ENCODE results near the gene MCF2L2.

The MCF2L2 gene

DNA sequence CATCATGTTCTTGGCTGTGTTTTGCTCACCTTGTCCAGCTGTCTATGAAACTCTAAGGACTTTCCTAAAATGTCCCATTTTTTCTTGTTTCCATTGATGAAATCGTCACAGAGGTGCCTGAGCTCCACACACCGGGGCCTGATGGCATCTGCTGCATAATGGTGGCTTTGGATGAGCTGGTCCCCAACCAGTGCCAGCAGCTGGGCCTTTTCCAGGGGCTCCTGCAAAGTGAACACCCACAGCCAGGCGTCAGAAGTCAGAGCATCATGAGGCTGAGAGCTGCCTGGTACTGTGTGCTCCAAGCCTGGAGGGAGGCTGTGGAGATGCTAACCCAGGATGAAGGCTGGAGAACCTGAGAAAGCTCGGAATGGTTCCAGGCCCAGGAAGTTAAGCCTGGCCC is 128.4 kb downstream of the MCF2L2 start:
- TF ChIP-seq, protein P1, sequence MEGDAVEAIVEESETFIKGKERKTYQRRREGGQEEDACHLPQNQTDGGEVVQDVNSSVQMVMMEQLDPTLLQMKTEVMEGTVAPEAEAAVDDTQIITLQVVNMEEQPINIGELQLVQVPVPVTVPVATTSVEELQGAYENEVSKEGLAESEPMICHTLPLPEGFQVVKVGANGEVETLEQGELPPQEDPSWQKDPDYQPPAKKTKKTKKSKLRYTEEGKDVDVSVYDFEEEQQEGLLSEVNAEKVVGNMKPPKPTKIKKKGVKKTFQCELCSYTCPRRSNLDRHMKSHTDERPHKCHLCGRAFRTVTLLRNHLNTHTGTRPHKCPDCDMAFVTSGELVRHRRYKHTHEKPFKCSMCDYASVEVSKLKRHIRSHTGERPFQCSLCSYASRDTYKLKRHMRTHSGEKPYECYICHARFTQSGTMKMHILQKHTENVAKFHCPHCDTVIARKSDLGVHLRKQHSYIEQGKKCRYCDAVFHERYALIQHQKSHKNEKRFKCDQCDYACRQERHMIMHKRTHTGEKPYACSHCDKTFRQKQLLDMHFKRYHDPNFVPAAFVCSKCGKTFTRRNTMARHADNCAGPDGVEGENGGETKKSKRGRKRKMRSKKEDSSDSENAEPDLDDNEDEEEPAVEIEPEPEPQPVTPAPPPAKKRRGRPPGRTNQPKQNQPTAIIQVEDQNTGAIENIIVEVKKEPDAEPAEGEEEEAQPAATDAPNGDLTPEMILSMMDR (conservative IDR thresholded peaks at IDR 0.05) = no peak
- no peak overlapping the region for H3K27ac ChIP-seq

DNA sequence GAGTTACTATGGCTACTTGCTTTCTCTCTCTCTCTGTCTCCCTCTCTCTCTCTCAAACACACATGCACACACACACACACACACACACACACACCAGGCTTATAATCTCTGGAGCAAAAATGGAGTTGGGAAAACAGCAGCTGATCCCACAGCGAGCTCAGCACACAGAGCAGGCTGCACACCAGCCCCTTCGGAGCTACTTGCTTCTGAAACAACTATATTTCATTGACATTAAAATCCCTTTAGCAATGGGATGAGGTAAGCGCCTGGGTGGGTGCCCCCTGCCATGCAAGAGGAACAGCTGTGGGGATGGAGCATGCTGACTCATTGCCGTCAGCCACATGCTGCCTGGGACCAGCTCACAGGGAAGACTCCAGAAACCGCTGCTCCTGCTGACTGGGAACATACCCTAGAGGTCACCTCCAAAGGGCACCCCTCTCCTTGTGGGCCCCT is 129.7 kb downstream of the MCF2L2 start:
- H3K27ac ChIP-seq = no peak overlapping the region
- TF ChIP-seq, protein P1 (conservative IDR thresholded peaks at IDR 0.05) = no peak

DNA sequence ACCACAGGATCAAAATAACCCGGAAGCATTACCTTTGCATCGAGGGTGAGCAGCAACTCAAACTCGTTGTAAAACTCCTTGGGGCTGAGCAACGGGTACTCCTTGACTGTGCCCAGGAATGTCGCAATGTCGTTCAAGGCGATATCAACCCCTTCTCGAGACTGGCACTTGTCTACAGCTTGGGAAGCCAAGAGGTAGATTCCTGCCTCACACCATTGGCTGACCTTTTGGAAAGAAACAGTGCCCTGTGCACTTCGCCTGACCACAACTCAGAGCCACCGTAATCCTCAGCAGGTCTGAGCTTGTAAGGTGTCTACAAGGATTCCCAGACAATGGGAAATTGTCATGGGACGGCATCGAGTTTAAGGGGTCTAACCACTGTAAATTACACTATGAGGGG is 131.5 kb downstream of the MCF2L2 start:
- TF ChIP-seq, protein P1 (conservative IDR thresholded peaks at IDR 0.05) = no peak
- peak overlapping the region; percentile 77 for H3K27ac ChIP-seq

DNA sequence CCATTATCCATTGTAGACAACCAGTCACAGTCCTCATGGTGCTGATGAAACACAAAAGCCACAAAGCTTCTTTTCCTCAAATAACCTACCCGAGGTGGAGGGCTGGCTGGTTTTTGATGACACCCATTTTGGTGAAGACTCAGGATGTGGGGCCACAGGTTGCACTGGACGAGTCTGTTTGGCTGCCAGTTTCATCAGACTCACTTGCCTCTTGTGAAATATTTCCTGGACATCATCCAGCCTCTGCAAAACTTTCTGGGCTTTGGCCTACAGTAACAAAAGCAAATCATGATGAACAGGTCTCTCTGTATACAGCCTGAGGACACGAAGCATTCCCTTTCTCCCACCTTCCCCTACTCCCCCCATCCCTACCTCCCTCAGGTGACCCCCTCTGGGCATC is 133.2 kb downstream of the MCF2L2 start:
- TF ChIP-seq, protein P1 (conservative IDR thresholded peaks at IDR 0.05) = no peak
- H3K27ac ChIP-seq = peak overlapping the region; percentile 77

DNA sequence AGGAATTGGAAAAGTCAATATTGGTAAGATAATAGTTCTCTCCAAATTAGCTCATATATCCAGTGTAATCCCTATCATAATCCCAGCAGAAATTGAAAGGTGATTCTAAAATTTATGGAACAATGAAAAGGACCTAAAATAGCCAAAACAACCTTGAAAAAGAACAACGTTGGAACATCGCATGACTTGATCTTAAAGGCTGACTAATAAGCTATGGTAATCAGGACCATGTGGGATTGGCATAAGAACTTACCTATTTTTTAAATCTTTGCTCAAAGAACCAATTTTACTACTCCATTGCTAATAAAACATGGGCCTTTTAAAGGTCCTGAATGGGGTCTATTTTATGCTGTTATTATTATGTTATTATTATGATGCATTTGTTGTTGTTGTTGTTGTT is 134.5 kb downstream of the MCF2L2 start:
- TF ChIP-seq, protein P1 (conservative IDR thresholded peaks at IDR 0.05) = no peak
- peak overlapping the region; percentile 77; the same call in 1 of the 2 replicates for H3K27ac ChIP-seq

DNA sequence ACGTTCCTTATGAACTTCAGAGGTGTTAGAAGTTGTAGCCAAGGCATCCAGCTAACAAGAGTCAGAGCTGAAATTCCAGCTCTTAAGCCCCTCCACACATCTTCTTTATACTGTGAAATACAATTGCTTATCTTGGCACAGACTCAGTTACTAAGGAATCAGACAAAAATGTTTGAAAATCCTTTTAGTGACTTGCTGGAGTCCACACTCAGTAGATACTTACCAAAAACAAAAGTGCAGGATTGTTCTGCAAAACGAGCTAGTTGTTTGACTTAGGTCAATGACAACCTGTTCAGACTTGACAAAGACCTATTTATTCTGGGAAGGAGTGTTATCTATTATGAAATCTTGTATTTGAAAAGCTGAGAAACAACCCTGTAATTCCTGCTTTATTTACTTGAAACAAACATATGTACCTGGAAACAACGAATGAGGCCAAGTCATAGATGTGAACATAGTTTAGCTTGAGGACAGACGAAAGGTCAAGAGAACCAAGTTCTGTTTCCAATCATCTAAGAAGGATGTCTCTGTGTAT is 136.9 kb downstream of the MCF2L2 start:
- peak overlapping the region; percentile 87 for H3K27ac ChIP-seq

DNA sequence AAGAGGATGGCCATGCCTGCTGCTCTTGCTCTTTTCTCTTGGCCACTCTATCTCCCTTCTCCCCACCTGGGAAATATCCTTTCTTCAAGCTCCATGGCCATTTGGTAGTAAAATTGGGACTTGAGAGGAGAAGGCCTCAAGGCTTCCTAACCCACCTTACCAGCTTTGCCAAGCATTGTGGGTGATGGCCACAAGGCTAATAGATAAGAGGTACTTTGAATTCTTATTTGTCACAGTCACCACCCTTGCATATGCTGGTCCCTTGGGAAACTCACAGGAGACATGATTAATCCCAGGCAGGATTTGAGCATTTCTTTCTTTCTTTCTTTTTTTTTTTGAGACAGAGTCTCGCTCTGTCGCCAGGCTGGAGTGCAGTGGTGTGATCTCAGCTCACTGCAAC is 138.2 kb downstream of the MCF2L2 start:
- peak overlapping the region; percentile 87 for H3K27ac ChIP-seq
- TF ChIP-seq, protein P1 (conservative IDR thresholded peaks at IDR 0.05) = no peak

More for the DNA sequence above, 136.9 kb downstream of the MCF2L2 start:
- TF ChIP-seq, protein P1 (conservative IDR thresholded peaks at IDR 0.05) = no peak

Measured in VCaP (cell line).